GM12864 (cell line): ENCODE data around the gene CCDC160.
"Not testable (repeated sequence)": the region's sequence is repeated elsewhere in the genome, so short reads cannot be mapped to it uniquely, and the experiment has no call there.

Experiments used
- DNase-seq: peaks from one replicate; pipeline ENCODE4 v3.0.0-alpha.2; 2011; ENCODE audit warnings: low read depth
- H3K4me3 ChIP-seq: 2 replicates; pipeline ENCODE4 v1.5.1; 2011; ENCODE audit warnings: mild to moderate bottlenecking, low read depth, low read length, control low read depth
- TF ChIP-seq, protein P1 (sequence below): IDR thresholded peaks from 2 replicates; pipeline ENCODE4 v1.5.1; 2011; ENCODE audit warnings: low read depth, mild to moderate bottlenecking, moderate library complexity, low read length, control low read depth, inconsistent platforms; ENCODE audit errors: missing control alignments

The CCDC160 gene

DNA sequence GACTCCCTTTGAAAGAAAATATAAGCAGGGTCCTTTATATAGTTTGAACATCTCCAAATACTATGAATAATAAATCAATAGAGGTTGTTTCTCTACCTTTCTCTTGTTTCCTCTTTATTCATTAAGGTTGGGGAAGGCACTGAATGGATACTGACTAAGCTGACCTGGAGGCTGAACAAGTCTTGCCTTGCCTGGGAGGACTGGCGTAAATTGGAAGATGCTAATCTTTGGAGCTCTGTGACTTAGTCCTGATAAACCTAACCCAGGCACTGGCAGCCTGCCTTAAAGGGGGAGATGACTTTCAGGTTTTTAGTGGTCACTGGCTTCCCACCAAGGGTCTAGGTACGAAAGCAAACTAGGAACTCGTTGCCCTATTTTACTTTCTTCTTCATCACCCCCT lies 10.5 kb downstream of the CCDC160 start:
- no peak overlapping the region for H3K4me3 ChIP-seq
- no peak for DNase-seq
- TF ChIP-seq, protein P1, sequence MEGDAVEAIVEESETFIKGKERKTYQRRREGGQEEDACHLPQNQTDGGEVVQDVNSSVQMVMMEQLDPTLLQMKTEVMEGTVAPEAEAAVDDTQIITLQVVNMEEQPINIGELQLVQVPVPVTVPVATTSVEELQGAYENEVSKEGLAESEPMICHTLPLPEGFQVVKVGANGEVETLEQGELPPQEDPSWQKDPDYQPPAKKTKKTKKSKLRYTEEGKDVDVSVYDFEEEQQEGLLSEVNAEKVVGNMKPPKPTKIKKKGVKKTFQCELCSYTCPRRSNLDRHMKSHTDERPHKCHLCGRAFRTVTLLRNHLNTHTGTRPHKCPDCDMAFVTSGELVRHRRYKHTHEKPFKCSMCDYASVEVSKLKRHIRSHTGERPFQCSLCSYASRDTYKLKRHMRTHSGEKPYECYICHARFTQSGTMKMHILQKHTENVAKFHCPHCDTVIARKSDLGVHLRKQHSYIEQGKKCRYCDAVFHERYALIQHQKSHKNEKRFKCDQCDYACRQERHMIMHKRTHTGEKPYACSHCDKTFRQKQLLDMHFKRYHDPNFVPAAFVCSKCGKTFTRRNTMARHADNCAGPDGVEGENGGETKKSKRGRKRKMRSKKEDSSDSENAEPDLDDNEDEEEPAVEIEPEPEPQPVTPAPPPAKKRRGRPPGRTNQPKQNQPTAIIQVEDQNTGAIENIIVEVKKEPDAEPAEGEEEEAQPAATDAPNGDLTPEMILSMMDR = no peak

DNA sequence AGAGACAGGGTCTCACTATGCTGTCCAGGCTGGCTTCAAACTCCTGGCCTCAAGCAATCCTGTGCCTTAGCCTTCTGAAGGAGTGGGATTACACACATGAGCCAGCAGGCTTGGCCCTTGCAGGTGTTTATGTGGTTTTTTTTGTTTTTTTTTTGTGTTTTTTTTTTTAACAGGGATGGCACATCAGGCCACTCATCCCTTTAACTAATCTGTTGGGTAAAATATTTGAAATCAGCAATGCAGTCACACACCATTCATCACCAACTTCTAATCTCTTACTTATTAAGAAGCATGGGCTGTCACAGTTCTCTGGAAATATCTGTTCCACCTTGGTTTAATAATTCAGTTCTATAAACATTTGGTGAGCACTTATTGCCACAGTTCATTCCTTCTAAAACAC lies 12.3 kb downstream of the CCDC160 start:
- no peak for DNase-seq
- TF ChIP-seq, protein P1 = no peak
- no peak overlapping the region for H3K4me3 ChIP-seq

GRCh38 chrX:134251241-134251640 lies 14.3 kb downstream of the CCDC160 start:
- no peak for DNase-seq
- TF ChIP-seq, protein P1 = no peak

DNA sequence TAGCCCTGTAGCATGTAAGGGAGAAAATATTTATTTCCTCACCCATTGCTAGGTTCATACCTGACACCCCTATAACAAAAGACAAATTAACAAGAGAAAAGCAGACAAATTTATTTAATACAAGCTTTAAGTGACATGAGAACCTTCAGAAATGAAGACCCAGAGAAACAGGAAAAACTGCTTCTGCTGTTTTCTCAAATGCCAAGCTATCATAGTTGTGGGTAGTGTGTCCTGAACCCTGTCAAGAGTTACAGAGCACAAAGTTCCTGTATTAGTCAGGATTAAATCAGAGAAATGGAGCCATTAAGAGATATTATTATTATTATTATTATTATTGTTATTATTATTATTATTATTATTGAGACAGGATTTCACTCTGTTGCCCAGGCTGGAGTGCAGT lies 17.5 kb downstream of the CCDC160 start:
- H3K4me3 ChIP-seq = no peak overlapping the region
- TF ChIP-seq, protein P1 = no peak
- DNase-seq = no peak

More at GRCh38 chrX:134251241-134251640, 14.3 kb downstream of the CCDC160 start:
- no peak overlapping the region for H3K4me3 ChIP-seq

GRCh38 chrX:134255555-134255954 lies 18.6 kb downstream of the CCDC160 start:
- TF ChIP-seq, protein P1 = no peak
- no peak overlapping the region for H3K4me3 ChIP-seq
- no peak for DNase-seq

GRCh38 chrX:134256684-134257083 lies 19.7 kb downstream of the CCDC160 start:
- no peak for DNase-seq
- H3K4me3 ChIP-seq = no peak overlapping the region
- TF ChIP-seq, protein P1 = no peak

- no peak overlapping the region for H3K4me3 ChIP-seq
- TF ChIP-seq, protein P1 = no peak
- no peak for DNase-seq
These were observed 21.2 kb downstream of the CCDC160 start for GRCh38 chrX:134258202-134258601.

- H3K4me3 ChIP-seq, DNase-seq: not testable (repeated sequence)
These were observed 49.0 kb downstream of the CCDC160 start for GRCh38 chrX:134285934-134286333.
